GM23248 (cell line): ENCODE measurements around the gene PRMT2. TPM values are rescaled to one million over a fixed set of nuclear protein-coding genes. Genes with fewer than 3 reads are reported as not detected.

ENCODE experiments used
- DNase-seq: peaks from one replicate; pipeline ENCODE4 v3.0.0-alpha.2; 2015
- H2AFZ ChIP-seq: fragments of 200-600 bp; sonication (generic); 2 replicates; pipeline ENCODE4 v1.6.1; 2016; ENCODE audit warnings: antibody characterized with exemption
- H3F3A ChIP-seq: fragments of 200-600 bp; sonication (generic); 2 replicates; pipeline ENCODE4 v1.6.1; 2016; ENCODE audit warnings: mild to moderate bottlenecking, antibody characterized with exemption, mixed run types; ENCODE audit not compliant: insufficient read depth
- H3K27ac ChIP-seq: fragments of 200-600 bp; sonication (generic); 2 replicates; pipeline ENCODE4 v1.5.1; 2016; ENCODE audit warnings: mild to moderate bottlenecking
- H3K27me3 ChIP-seq: fragments of 200-600 bp; sonication (generic); replicated peaks from 2 replicates; pipeline ENCODE4 v1.6.1; 2016; ENCODE audit warnings: mild to moderate bottlenecking; ENCODE audit not compliant: insufficient read depth
- H3K36me3 ChIP-seq: fragments of 200-600 bp; sonication (generic); 2 replicates; pipeline ENCODE4 v1.6.1; 2016; ENCODE audit warnings: low read depth, mild to moderate bottlenecking
- H3K4me1 ChIP-seq: fragments of 200-600 bp; sonication (generic); 2 replicates; pipeline ENCODE4 v1.6.1; 2016; ENCODE audit warnings: mild to moderate bottlenecking; ENCODE audit not compliant: insufficient read depth
- H3K4me2 ChIP-seq: fragments of 200-600 bp; sonication (generic); one replicate; pipeline ENCODE4 v1.6.1; 2016; ENCODE audit warnings: mild to moderate bottlenecking; ENCODE audit not compliant: unreplicated experiment
- H3K4me3 ChIP-seq: fragments of 200-600 bp; sonication (generic); 2 replicates; pipeline ENCODE4 v1.5.1; 2016; ENCODE audit warnings: mild to moderate bottlenecking
- H3K79me2 ChIP-seq: fragments of 200-600 bp; sonication (generic); 2 replicates; pipeline ENCODE4 v1.6.1; 2016; ENCODE audit warnings: mild to moderate bottlenecking; ENCODE audit not compliant: insufficient read depth
- H3K9ac ChIP-seq: fragments of 200-600 bp; sonication (generic); 2 replicates; pipeline ENCODE4 v1.6.1; 2016; ENCODE audit warnings: mild to moderate bottlenecking
- H3K9me2 ChIP-seq: fragments of 200-600 bp; sonication (generic); 2 replicates; pipeline ENCODE4 v1.6.1; 2016; ENCODE audit warnings: mixed run types, mild to moderate bottlenecking, moderate library complexity; ENCODE audit not compliant: insufficient read depth
- H3K9me3 ChIP-seq: fragments of 200-600 bp; sonication (generic); one replicate; pipeline ENCODE4 v1.6.1; 2017; ENCODE audit warnings: low read depth
- H4K20me1 ChIP-seq: fragments of 200-600 bp; sonication (generic); 2 replicates; pipeline ENCODE4 v1.6.0; 2016; ENCODE audit not compliant: insufficient read depth
- EZH2 ChIP-seq: fragments of 200-600 bp; sonication (generic); IDR thresholded peaks from 2 replicates; pipeline ENCODE4 v1.6.1; 2018; ENCODE audit warnings: antibody characterized with exemption, mild to moderate bottlenecking; ENCODE audit not compliant: insufficient read depth, poor library complexity, severe bottlenecking
- EZH2phosphoT487 ChIP-seq: fragments of 200-600 bp; sonication (generic); IDR thresholded peaks from 2 replicates; pipeline ENCODE4 v1.6.1; 2018; ENCODE audit warnings: antibody characterized with exemption, moderate library complexity, mild to moderate bottlenecking, low read depth; ENCODE audit not compliant: insufficient read depth
- WGBS, 2 experiments: methylation state at CpG; one replicate each; pipeline ENCODE4 v1.1.6; 2015 to 2017; ENCODE audit warnings: low lambda C conversion rate in 2 of 2, low coverage in 1 of 2; ENCODE audit errors: missing lambda C conversion rate in 2 of 2; 5-methylcytosine and 5-hydroxymethylcytosine counted together
- in situ Hi-C: fragments of 300-500 bp; cut with MboI; formaldehyde crosslinking; loops from 2 replicates; pipeline ENCODE4 v1.15.0; 2020
- polyA plus RNA-seq: library from polyadenylated mRNA; unstranded; fragments of >200 nt; fragmentation: Nextera tagmentation; extraction: Ambion mirVana; gene quantifications from 2 replicates; pipeline ENCODE4 v1.2.1, GENCODE V29; 2016
- total RNA-seq: library from RNA; depleted of rRNA; stranded (reverse); fragments of >200 nt; shearing (Covaris generic); gene quantifications from 2 replicates; pipeline ENCODE4 v1.2.3, GENCODE V29; 2014

The PRMT2 gene
- total and polyA plus RNA-seq, 2 experiments from 2014 or later = 145 to 171 TPM

DNA sequence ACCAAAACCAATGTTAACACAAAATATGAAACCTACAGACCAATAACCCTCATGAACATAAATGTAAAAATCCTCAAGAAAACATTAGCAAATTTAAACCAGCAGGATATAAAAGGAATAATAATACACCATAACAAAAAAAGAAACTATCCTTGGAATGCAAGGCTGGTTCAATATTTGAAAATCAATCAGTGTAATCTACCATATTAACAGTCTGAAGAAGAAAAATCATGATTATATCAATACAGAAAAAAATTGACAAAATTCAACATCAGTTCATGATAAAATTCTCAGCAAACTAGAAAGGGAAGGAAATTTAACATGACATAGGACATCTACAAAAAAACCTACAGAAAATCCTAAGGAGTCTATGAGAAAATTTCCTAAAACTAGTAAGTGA, 19.8 kb downstream of the PRMT2 start:
- Histone ChIP-seq H3K4me3 (no peak overlapping the region), H3K4me2 (no peak overlapping the region), H3K9me3 (no peaks in the 10 kb centered on the region), H3K27me3 (no peaks in the 10 kb centered on the region), H3K79me2 (peaks cover 23% of the 10 kb centered on the region), H3K27ac (no peak overlapping the region), H3K36me3 (peaks cover 55% of the 10 kb centered on the region), H3K9ac (no peak overlapping the region), H4K20me1 (no peaks in the 10 kb centered on the region), H3K9me2 (no peaks in the 10 kb centered on the region), H2AFZ (no peak overlapping the region), H3K4me1 (no peaks in the 10 kb centered on the region), H3F3A (peaks cover 7% of the 10 kb centered on the region)
- no peak for DNase-seq
- TF ChIP-seq EZH2 (no peak), EZH2phosphoT487 (no peak)
- in situ Hi-C loops = no loop called here

DNA sequence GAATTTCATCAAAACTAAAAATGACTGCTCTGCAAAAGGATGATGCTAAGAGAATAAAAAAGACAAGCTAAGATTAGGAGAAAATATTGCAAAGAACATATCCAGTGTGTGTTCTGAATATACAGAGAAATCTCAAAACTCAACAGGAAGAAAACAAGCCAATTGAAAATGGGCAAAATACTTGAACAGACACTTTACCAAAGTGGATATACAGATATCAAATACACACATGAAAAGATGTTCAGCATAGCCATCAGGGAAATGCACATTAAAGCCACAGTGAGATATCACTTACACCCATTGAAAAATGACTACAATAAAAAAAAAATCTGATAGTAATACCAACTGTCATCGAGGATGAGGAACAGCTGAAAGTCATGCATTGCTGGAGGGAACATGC, 21.3 kb downstream of the PRMT2 start:
- Histone ChIP-seq H3K9me3 (no peaks in the 10 kb centered on the region), H3K4me2 (no peak overlapping the region), H3K4me3 (no peak overlapping the region), H3K79me2 (peaks cover 9% of the 10 kb centered on the region; the same call in 1 of the 2 replicates), H3K27ac (no peak overlapping the region), H3K36me3 (peaks cover 54% of the 10 kb centered on the region), H3K27me3 (no peaks in the 10 kb centered on the region), H3F3A (peaks cover 16% of the 10 kb centered on the region), H3K9me2 (no peaks in the 10 kb centered on the region), H2AFZ (no peak overlapping the region), H4K20me1 (no peaks in the 10 kb centered on the region), H3K4me1 (no peaks in the 10 kb centered on the region), H3K9ac (no peak overlapping the region)
- in situ Hi-C loops = no loop called here
- TF ChIP-seq EZH2 (no peak), EZH2phosphoT487 (no peak)
- no peak for DNase-seq
- 95 to 100% methylated on average over 1 of the region's 1 CpG for WGBS, 2 experiments

DNA sequence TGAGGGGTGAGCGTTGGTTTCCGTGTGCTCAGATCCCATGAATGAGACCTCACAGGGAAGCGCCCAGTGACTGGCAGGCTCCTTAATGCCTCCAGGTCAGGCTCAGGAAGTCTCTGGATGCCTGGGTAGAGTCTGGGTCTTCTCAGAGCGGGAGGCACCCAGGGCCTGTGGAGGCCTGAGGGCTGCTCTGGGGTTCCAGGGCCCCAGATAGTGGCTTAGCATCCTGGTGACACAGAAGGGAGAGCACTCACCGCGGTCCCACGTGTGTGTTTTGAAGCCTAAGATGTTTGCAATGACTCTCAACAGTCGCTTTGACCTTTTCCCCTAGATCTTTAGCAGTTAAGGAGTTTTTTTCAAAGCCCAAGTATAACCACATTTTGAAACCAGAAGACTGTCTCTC, 25.0 kb downstream of the PRMT2 start:
- Histone ChIP-seq H3K9ac (no peak overlapping the region), H3F3A (peaks cover 21% of the 10 kb centered on the region), H3K36me3 (peaks cover 20% of the 10 kb centered on the region), H3K4me2 (no peak overlapping the region), H3K4me1 (no peaks in the 10 kb centered on the region), H3K9me3 (no peaks in the 10 kb centered on the region), H3K27me3 (no peaks in the 10 kb centered on the region), H3K4me3 (no peak overlapping the region), H4K20me1 (no peaks in the 10 kb centered on the region), H3K79me2 (no peaks in the 10 kb centered on the region), H2AFZ (0 out of 2 replicates have a peak overlapping the region, but pooled peaks have one; percentile 1), H3K27ac (peak overlapping the region; percentile 7; the same call in 1 of the 2 replicates), H3K9me2 (no peaks in the 10 kb centered on the region)
- no peak for TF ChIP-seq EZH2phosphoT487
- TF ChIP-seq EZH2 = no peak
- 90 to 95% methylated on average over 8 of the region's 8 CpGs for WGBS, 2 experiments
- in situ Hi-C loops = no loop called here
- DNase-seq = no peak

DNA sequence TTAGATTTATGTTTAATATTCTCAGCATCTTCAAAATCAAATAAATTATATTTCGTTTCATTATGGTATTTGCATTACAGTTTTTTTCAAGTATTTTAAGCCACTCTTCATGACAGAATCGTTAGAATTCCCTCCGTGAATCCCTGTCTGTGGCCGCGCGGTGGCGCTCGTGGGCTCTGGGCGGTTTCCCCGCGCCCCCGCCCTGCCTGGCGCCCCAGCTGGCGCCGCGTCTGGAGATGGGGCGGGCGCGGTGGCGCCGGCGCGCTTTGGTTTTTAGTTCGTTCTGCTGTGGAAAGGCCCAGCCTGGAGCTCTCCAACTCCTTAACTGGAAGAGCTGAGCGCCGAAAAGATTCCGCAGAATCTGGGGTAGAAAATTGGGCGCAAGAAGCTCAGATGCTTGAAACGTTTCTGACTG, 25.7 kb downstream of the PRMT2 start:
- peak overlapping the region; percentile 37; the same call in 1 of the 2 replicates for H2AFZ ChIP-seq
- H3K36me3 ChIP-seq = peaks cover 19% of the 10 kb centered on the region; the same call in 1 of the 2 replicates
- H4K20me1 ChIP-seq = no peaks in the 10 kb centered on the region
- no peaks in the 10 kb centered on the region for H3K9me2 ChIP-seq
- H3F3A ChIP-seq = peaks cover 28% of the 10 kb centered on the region
- H3K79me2 ChIP-seq = no peaks in the 10 kb centered on the region
- peak overlapping the region; percentile 54 for H3K4me3 ChIP-seq
- peak overlapping the region; percentile 45 for H3K27ac ChIP-seq
- DNase-seq = peak; percentile 97
- no peaks in the 10 kb centered on the region for H3K27me3 ChIP-seq
- in situ Hi-C loops = no loop called here
- no peaks in the 10 kb centered on the region for H3K4me1 ChIP-seq
- H3K9ac ChIP-seq = peak overlapping the region; percentile 45; the same call in 1 of the 2 replicates
- peak overlapping the region; percentile 54 for H3K4me2 ChIP-seq
- no peaks in the 10 kb centered on the region for H3K9me3 ChIP-seq
- TF ChIP-seq EZH2phosphoT487 = no peak
- TF ChIP-seq EZH2 = no peak
- 1 to 2% methylated on average over 29 of the region's 29 CpGs for WGBS, 2 experiments
